OCI-LY3 (cell line): ENCODE measurements around the gene UFC1.

Experiments used
- H2AFZ ChIP-seq: fragments of 200-600, 300-600 bp; shearing (Covaris generic); 2 replicates; pipeline ENCODE4 v1.6.0; 2014; ENCODE audit warnings: antibody characterized with exemption, low read depth, low read length
- H3K27ac ChIP-seq: fragments of 200-600, 300-600 bp; sonication (generic); 2 replicates; pipeline ENCODE4 v1.5.1; 2014; ENCODE audit warnings: mild to moderate bottlenecking, low read length, moderate library complexity, mixed read lengths
- H3K27me3 ChIP-seq: fragments of 200-600, 300-600 bp; sonication (generic); 2 replicates; pipeline ENCODE4 v1.6.1; 2014; ENCODE audit warnings: low read depth, low read length, mixed read lengths
- H3K36me3 ChIP-seq: fragments of 200-600, 300-600 bp; sonication (generic); replicated peaks from 2 replicates; pipeline ENCODE3; 2014; ENCODE audit warnings: low read depth, low read length, mixed read lengths
- H3K4me1 ChIP-seq: fragments of 300-600, 200-600 bp; sonication (generic); 2 replicates; pipeline ENCODE4 v1.6.1; 2014; ENCODE audit warnings: low read length, mixed read lengths
- H3K4me2 ChIP-seq: fragments of 200-600, 300-600 bp; sonication (generic); 2 replicates; pipeline ENCODE4 v1.6.1; 2014; ENCODE audit warnings: low read length, mixed read lengths
- H3K4me3 ChIP-seq: fragments of 300-600, 200-600 bp; sonication (generic); 2 replicates; pipeline ENCODE4 v1.5.1; 2014; ENCODE audit warnings: antibody characterized with exemption, mild to moderate bottlenecking, low read length, moderate library complexity
- H3K79me2 ChIP-seq: fragments of 300-600, 200-600 bp; shearing (Covaris generic); 2 replicates; pipeline ENCODE4 v1.6.1; 2014; ENCODE audit warnings: mild to moderate bottlenecking, low read length, mixed read lengths
- H3K9ac ChIP-seq: fragments of 300-600, 200-600 bp; shearing (Covaris generic); 2 replicates; pipeline ENCODE4 v1.6.0; 2014; ENCODE audit warnings: mild to moderate bottlenecking, low read length, moderate library complexity
- H3K9me3 ChIP-seq: fragments of 200-600, 300-600 bp; shearing (Covaris generic); 2 replicates; pipeline ENCODE4 v1.6.1; 2014; ENCODE audit warnings: low read length, mixed read lengths; ENCODE audit not compliant: insufficient read depth
- H4K20me1 ChIP-seq: fragments of 200-600, 300-600 bp; sonication (generic); 2 replicates; pipeline ENCODE4 v1.6.1; 2016; ENCODE audit warnings: low read length, mixed read lengths; ENCODE audit not compliant: insufficient read depth
- CTCF ChIP-seq: fragments of 200-600, 300-600 bp; sonication (generic); IDR thresholded peaks from 2 replicates; pipeline ENCODE4 v1.5.1; 2014; ENCODE audit warnings: antibody characterized with exemption, low read length, low read depth
- EZH2phosphoT487 ChIP-seq: fragments of 200-600 bp; shearing (Covaris generic); IDR thresholded peaks from 2 replicates; pipeline ENCODE4 v1.6.1; 2018; ENCODE audit warnings: antibody characterized with exemption, mixed run types, low read depth

Gene UFC1

GRCh38 chr1:161166669-161167548 is 13.1 kb downstream of the UFC1 start:
- H3K4me1 ChIP-seq, result peaks cover 15% of the 10 kb centered on the region
- H3K9ac ChIP-seq, result peak overlapping the region; percentile 81
- no peaks in the 10 kb centered on the region for H3K9me3 ChIP-seq
- no peaks in the 10 kb centered on the region for H3K27me3 ChIP-seq
- peak overlapping the region; percentile 80 for H3K4me3 ChIP-seq
- H4K20me1 ChIP-seq, result no peaks in the 10 kb centered on the region
- H2AFZ ChIP-seq, result peak overlapping the region; percentile 61
- TF ChIP-seq CTCF, result no peak
- TF ChIP-seq EZH2phosphoT487, result no peak
- peak overlapping the region; percentile 26 for H3K27ac ChIP-seq
- H3K79me2 ChIP-seq, result no peaks in the 10 kb centered on the region
- peaks cover 37% of the 10 kb centered on the region for H3K36me3 ChIP-seq
- peak overlapping the region; percentile 91 for H3K4me2 ChIP-seq

- Histone ChIP-seq H3K4me2 (no peak overlapping the region), H3K27ac (no peak overlapping the region), H3K36me3 (peaks cover 50% of the 10 kb centered on the region), H3K9me3 (no peaks in the 10 kb centered on the region), H3K27me3 (no peaks in the 10 kb centered on the region), H3K4me1 (peaks cover 15% of the 10 kb centered on the region), H3K9ac (no peak overlapping the region), H3K4me3 (no peak overlapping the region), H2AFZ (no peak overlapping the region), H3K79me2 (no peaks in the 10 kb centered on the region), H4K20me1 (no peaks in the 10 kb centered on the region)
- TF ChIP-seq EZH2phosphoT487 (no peak), CTCF (no peak)
Measured at GRCh38 chr1:161168906-161169305, 15.1 kb downstream of the UFC1 start.

GRCh38 chr1:161171191-161171590 is 17.4 kb downstream of the UFC1 start:
- H3K4me3 ChIP-seq, result no peak overlapping the region
- H3K36me3 ChIP-seq, result peaks cover 55% of the 10 kb centered on the region
- H4K20me1 ChIP-seq, result no peaks in the 10 kb centered on the region
- H3K4me1 ChIP-seq, result peaks cover 13% of the 10 kb centered on the region
- peaks cover 4% of the 10 kb centered on the region for H3K79me2 ChIP-seq
- no peaks in the 10 kb centered on the region for H3K27me3 ChIP-seq
- H3K9ac ChIP-seq, result no peak overlapping the region
- TF ChIP-seq EZH2phosphoT487, result no peak
- TF ChIP-seq CTCF, result peak; percentile 28
- H2AFZ ChIP-seq, result no peak overlapping the region
- H3K4me2 ChIP-seq, result no peak overlapping the region
- H3K9me3 ChIP-seq, result no peaks in the 10 kb centered on the region
- no peak overlapping the region for H3K27ac ChIP-seq

- H3K4me3 ChIP-seq, result no peak overlapping the region
- peaks cover 55% of the 10 kb centered on the region for H3K36me3 ChIP-seq
- no peaks in the 10 kb centered on the region for H4K20me1 ChIP-seq
- no peaks in the 10 kb centered on the region for H3K9me3 ChIP-seq
- H3K79me2 ChIP-seq, result peaks cover 9% of the 10 kb centered on the region
- H3K27me3 ChIP-seq, result no peaks in the 10 kb centered on the region
- H3K4me2 ChIP-seq, result no peak overlapping the region
- peaks cover 18% of the 10 kb centered on the region for H3K4me1 ChIP-seq
- TF ChIP-seq EZH2phosphoT487 (no peak), CTCF (no peak)
- no peak overlapping the region for H3K9ac ChIP-seq
- no peak overlapping the region for H2AFZ ChIP-seq
- no peak overlapping the region for H3K27ac ChIP-seq
Measured at GRCh38 chr1:161171696-161172095, 17.9 kb downstream of the UFC1 start.
